ENCODE data around the gene GCLM. TPM values are rescaled to one million over a fixed set of nuclear protein-coding genes. Genes with fewer than 3 reads are reported as not detected.
"Not testable (repeated sequence)": the region's sequence is repeated elsewhere in the genome, so short reads cannot be mapped to it uniquely, and the experiment has no call there.

Gene GCLM
- total RNA-seq, 1 experiment from 2014 or later, result 33.7 TPM

GRCh38 chr1:93864175-93864574, 45.1 kb downstream of the GCLM start:
- no peaks in the 10 kb centered on the region for H3K9me3 ChIP-seq (ENCODE audit: control insufficient read depth, insufficient read depth, low read depth, low read length)

GRCh38 chr1:93857653-93858052, 51.6 kb downstream of the GCLM start:
- BruUV-seq (replicated peaks); H3K4me3 ChIP-seq (ENCODE audit: low read depth in 2 of 2, low read length in 2 of 2); H3K36me3 ChIP-seq (ENCODE audit: control insufficient read depth, insufficient read depth, low read length); DNase-seq (ENCODE audit: low read depth, low spot score); CTCF ChIA-PET; in situ Hi-C loops (cut with HindIII; ENCODE audit: low pct_unique_long_range_greater_than_20kb, low sequenced_read_pairs); POLR2A ChIA-PET; ATAC-seq; H3K27me3 ChIP-seq (ENCODE audit: control insufficient read depth, insufficient read depth, low read length); H3K9me3 ChIP-seq (ENCODE audit: control insufficient read depth, insufficient read depth, low read depth, low read length); H3K27ac ChIP-seq (ENCODE audit: low read length); H3K4me1 ChIP-seq (ENCODE audit: control insufficient read depth, insufficient read depth, low read length): not testable (repeated sequence)
- intact Hi-C loops (cut with micrococcal nuclease; ENCODE audit: unreplicated experiment), result loop anchor here (10.0 kb wide), 1 partner anchor 553 kb away; no protein-coding TSS in a partner anchor

More at GRCh38 chr1:93864175-93864574, 45.1 kb downstream of the GCLM start:
- Histone ChIP-seq H3K27me3 (ENCODE audit: control insufficient read depth, insufficient read depth, low read length) (no peaks in the 10 kb centered on the region), H3K4me3 (ENCODE audit: low read depth in 2 of 2, low read length in 2 of 2) (no peak overlapping the region), H3K36me3 (ENCODE audit: control insufficient read depth, insufficient read depth, low read length) (no peaks in the 10 kb centered on the region), H3K27ac (ENCODE audit: low read length) (no peak overlapping the region), H3K4me1 (ENCODE audit: control insufficient read depth, insufficient read depth, low read length) (no peaks in the 10 kb centered on the region)
- BruUV-seq (replicated peaks), result no TSS peak
- intact Hi-C loops (cut with micrococcal nuclease; ENCODE audit: unreplicated experiment), result no loop called here
- ATAC-seq (0 out of 2 replicates have a peak, but pooled peaks have one; percentile 45), DNase-seq (ENCODE audit: low read depth, low spot score) (no peak)
- TF ChIP-seq CTCF (IDR thresholded peaks at IDR 0.05), result no peak
- no peak for TF ChIP-seq POLR2AphosphoS5 (IDR thresholded peaks at IDR 0.05; ENCODE audit: low read depth, low read length)
- TF ChIP-seq SIN3A (IDR thresholded peaks at IDR 0.05; ENCODE audit: borderline replicate concordance, insufficient read depth, low read depth, low read length), result no peak
- TF ChIP-seq TCF7L2 (IDR thresholded peaks at IDR 0.05; ENCODE audit: low read depth, low read length), result no peak
- no peak for TF ChIP-seq REST (IDR thresholded peaks at IDR 0.05; ENCODE audit: insufficient read depth in 1 of 2, low read depth in 2 of 2, low read length in 1 of 2)
- in situ Hi-C loops (cut with HindIII; ENCODE audit: low pct_unique_long_range_greater_than_20kb, low sequenced_read_pairs), result no loop called here
- POLR2A ChIA-PET, result no interaction called here
- CTCF ChIA-PET, result no interaction called here

- DNase-seq (ENCODE audit: low read depth, low spot score); H3K36me3 ChIP-seq (ENCODE audit: control insufficient read depth, insufficient read depth, low read length); CTCF ChIA-PET; H3K4me3 ChIP-seq (ENCODE audit: low read depth in 2 of 2, low read length in 2 of 2); POLR2A ChIA-PET; BruUV-seq (replicated peaks); H3K27me3 ChIP-seq (ENCODE audit: control insufficient read depth, insufficient read depth, low read length); H3K9me3 ChIP-seq (ENCODE audit: control insufficient read depth, insufficient read depth, low read depth, low read length); in situ Hi-C loops (cut with HindIII; ENCODE audit: low pct_unique_long_range_greater_than_20kb, low sequenced_read_pairs); ATAC-seq; H3K4me1 ChIP-seq (ENCODE audit: control insufficient read depth, insufficient read depth, low read length); H3K27ac ChIP-seq (ENCODE audit: low read length): not testable (repeated sequence)
- intact Hi-C loops (cut with micrococcal nuclease; ENCODE audit: unreplicated experiment), result loop anchor here (10.0 kb wide), 1 partner anchor 551 kb away; no protein-coding TSS in a partner anchor
Measured at GRCh38 chr1:93855983-93856382, 53.2 kb downstream of the GCLM start.
